HG03175 (cell line): ENCODE results near the gene PRICKLE3.
A peak's percentile ranks its signal among the peaks of the same experiment; 100 is the strongest.
"Not testable (repeated sequence)": the region's sequence is repeated elsewhere in the genome, so short reads cannot be mapped to it uniquely, and the experiment has no call there.

Experiments
- ATAC-seq: cut with Tn5 transposase; IDR thresholded peaks from one replicate; pipeline ENCODE4 v1.9.1; 2021; ENCODE audit warnings: mild to moderate bottlenecking, moderate library complexity; ENCODE audit not compliant: unreplicated experiment

Gene PRICKLE3

DNA sequence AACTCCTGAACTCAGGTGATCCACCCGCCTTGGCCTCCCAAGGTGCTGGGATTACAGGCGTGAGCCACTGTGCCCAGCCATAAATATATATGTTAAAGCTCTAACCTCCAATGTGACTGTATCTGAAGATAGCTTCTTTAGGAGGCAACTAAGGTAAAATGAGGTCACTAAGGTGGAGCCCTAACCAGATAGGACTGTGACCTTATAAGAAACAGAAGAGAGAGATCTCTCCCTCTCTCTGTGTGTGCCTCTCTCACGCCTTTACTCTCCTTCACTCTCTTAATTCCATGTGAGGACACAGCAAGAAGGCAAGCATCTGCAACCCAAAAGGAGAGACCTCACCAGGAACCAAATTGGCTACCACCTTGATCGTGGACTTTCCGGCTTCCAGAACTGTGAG lies 24.5 kb downstream of the PRICKLE3 start:
- no peak for ATAC-seq

GRCh38 chrX:49160908-49161307 lies 25.3 kb downstream of the PRICKLE3 start:
- ATAC-seq, result no peak

DNA sequence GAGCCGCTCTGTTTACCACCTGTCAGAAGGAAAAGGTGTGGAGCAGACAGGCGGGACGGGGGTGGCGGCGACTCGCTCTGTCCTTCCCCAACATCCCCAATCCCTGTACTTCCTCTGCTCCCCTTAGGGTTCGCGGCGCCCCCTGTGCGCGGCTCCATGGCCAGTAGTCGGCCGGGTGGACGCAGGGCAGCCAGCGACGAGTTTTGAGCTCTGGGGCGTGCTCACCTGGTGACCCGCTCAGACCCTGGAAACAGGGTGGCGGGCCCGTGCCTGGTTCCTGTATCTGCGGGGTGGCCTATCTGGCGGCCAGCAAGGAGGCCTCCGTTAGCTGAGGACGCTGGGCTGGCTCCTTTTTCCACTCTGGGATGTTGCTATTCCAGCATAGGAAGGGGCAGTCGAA lies 29.0 kb downstream of the PRICKLE3 start:
- ATAC-seq, result no peak

DNA sequence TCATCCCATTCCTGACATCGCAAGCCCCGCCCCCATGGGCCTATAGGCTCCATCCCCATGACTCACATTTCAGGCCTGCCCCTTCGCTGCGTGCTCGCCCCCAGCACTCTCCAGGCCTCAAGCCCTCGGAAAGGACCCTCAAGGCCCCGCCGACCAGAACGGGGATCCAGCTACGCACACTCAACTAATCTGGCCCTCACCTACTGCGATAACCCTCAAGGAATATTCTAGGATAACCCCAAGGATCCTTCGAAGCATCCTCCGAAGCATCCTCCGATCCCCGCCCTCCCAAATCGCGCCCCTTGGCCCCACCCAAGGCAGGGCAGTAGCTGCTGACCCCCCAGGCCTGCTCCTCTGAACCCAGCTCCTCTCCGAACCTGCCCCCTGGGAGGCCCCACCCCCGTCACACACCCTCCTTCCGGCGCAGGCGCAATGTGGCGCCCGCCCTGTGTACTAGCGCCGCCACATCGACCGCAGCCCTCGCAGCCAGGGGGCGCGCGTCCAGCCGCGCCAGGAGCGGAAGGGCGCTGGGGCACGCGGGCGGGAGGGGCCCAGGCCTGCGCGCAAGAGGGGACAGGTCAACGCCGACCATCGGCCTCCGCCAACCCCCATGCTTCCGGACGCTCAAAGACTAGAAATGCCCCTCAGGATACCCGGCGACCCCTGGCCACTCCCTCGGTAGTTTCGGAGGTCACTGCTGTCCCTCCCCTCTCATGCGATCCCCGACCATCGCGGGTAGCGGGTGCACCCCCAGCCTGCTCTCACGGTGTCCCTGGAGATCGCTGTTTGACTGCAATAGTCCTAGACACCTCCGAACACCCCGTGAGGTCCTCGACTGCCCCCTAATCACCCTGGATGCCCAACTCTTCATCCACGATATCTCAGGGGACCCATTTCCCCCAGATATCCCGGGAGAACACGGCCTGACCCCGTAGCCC lies 30.0 kb downstream of the PRICKLE3 start:
- ATAC-seq, result peak; percentile 93

- ATAC-seq, result peak; percentile 10
These were observed 30.8 kb downstream of the PRICKLE3 start for GRCh38 chrX:49155243-49155899.

- no peak for ATAC-seq
These were observed 32.7 kb downstream of the PRICKLE3 start for GRCh38 chrX:49153467-49153866.

DNA sequence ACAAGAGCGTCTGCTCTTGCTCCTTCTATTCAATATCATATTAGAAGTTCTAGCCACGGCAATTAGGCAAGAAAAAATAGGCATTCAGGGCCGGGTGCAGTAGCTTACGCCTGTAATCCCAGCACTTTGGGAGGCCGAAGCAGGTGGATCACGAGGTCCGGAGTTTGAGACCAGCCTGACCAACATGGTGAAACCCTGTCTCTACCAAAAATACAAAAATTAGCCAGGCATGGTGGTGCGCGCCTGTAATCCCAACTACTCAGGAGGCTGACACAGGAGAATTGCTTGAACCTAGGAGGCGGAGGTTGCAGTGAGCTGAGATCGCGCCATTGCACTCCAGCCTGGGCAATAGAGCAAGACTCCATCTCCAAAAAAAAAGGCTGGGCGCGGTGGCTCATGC lies 36.9 kb downstream of the PRICKLE3 start:
- ATAC-seq, result not testable (repeated sequence)

DNA sequence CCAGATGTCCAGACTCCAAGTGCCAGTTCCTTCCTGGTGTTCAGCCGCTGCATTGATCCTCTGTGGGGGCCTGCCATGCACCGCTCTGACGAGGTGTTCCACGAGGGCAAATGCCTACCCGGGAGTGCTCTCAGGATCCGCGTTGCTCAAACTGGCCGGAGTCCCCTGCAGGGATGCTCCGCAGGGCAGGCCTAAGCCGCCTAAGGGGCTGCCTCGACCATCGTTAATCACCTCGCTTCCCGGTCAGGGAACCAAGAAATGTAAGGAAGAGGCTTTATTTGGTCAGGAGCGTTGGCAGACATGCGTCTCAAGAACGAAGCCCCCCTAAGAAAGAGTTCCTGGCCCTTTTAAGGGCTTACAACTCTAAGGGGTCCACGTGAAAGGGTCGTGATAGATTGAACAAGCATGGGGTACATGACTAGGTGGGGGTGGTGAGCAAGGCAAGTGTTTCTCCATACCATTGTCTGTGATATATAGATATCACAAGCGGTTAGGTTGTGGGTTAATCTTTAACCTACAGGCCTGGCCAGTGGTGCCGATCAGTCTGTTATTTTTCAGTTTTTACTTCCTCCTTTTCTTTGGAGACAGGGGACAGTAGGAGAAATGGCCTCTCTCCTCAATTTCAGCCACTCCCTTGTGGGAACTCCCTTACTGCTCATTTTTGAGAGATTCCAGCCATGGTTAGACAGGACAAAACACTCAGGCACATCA lies 37.6 kb downstream of the PRICKLE3 start:
- ATAC-seq, result not testable (repeated sequence)

- ATAC-seq, result no peak
These were observed 38.2 kb downstream of the PRICKLE3 start for GRCh38 chrX:49147936-49148335.

GRCh38 chrX:49147282-49147681 lies 38.9 kb downstream of the PRICKLE3 start:
- ATAC-seq, result no peak

DNA sequence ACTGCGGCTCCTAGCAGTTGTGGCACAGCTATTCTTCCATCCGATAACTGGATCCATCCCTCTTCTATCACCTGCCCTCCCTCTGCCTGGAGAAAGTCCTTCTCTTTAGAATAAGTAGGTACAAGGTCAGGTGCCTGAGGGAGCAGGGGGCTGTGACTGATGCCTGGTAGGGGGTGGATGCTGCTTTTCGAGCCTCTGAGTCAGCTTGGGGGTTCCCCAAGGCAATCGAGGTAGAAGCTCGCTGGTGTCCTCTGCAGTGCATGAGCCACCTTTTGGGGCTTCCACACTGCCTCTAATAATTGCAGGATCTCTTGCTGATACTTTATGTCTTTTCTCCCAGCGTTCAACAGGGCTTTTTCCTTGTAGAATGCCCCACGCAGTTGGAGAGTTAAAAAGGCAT lies 43.0 kb downstream of the PRICKLE3 start:
- not testable (repeated sequence) for ATAC-seq

GRCh38 chrX:49142264-49142663 lies 43.9 kb downstream of the PRICKLE3 start:
- not testable (repeated sequence) for ATAC-seq

DNA sequence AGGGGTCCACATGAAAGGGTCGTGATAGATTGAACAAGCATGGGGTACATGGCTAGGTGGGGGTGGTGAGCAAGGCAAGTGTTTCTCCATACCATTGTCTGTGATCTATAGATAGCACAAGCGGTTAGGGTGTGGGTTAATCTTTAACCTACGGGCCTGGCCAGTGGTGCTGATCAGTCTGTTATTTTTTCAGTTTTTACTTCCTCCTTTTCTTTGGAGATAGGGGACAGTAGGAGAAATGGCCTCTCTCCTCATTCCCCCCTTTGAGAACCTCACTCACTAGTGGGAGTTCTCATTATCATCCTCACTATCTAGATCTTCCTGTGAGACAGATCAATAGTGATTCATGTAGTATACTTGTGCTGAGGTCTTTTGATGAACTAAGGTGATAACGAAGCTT lies 46.5 kb downstream of the PRICKLE3 start:
- no peak for ATAC-seq

GRCh38 chrX:49137492-49137891 lies 48.7 kb downstream of the PRICKLE3 start:
- no peak for ATAC-seq

GRCh38 chrX:49133759-49134158 lies 52.4 kb downstream of the PRICKLE3 start:
- no peak for ATAC-seq

DNA sequence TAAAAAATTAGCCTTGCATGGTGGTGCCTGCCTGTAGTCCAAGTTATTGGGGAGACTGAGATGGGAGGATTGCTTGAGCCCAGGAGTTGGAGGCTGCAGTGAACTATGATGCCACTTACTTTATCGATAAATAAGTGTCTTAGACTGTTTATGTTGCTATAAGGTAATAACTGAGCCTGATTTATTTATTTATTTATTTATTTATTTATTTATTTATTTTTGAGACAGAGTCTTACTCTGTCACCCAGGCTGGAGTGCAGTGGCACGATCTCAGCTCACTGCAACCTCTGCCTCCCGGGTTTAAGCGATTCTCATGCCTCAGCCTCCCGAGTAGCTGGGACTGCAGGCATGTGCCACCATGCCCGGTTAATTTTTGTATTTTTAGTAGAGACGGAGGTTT lies 53.9 kb downstream of the PRICKLE3 start:
- not testable (repeated sequence) for ATAC-seq

GRCh38 chrX:49129427-49129826 lies 56.7 kb downstream of the PRICKLE3 start:
- ATAC-seq, result no peak

- ATAC-seq, result not testable (repeated sequence)
These were observed 58.4 kb downstream of the PRICKLE3 start for GRCh38 chrX:49127742-49128258.
